Smooth muscle cell (in vitro differentiated cells): ENCODE measurements around the gene NPAS3. TPM values are rescaled to one million over a fixed set of nuclear protein-coding genes. Genes with fewer than 3 reads are reported as not detected.

Experiments used
- DNase-seq: peaks from one replicate; lab custom pipeline; 2025; ENCODE audit not compliant: unreplicated experiment; lab: John Stamatoyannopoulos, UW
- H2AFZ ChIP-seq: fragments of 200-600 bp; sonication (generic); 2 replicates; pipeline ENCODE4 v1.6.0; 2016; ENCODE audit warnings: antibody characterized with exemption, low read depth, mild to moderate bottlenecking
- H3F3A ChIP-seq: fragments of 200-600 bp; sonication (generic); 2 replicates; pipeline ENCODE4 v1.6.0; 2017; ENCODE audit warnings: antibody characterized with exemption, low read depth
- H3K27ac ChIP-seq: fragments of 200-600 bp; sonication (generic); 2 replicates; pipeline ENCODE4 v1.5.1; 2016; ENCODE audit warnings: low read depth, mild to moderate bottlenecking
- H3K27me3 ChIP-seq: fragments of 200-600 bp; sonication (generic); 2 replicates; pipeline ENCODE4 v1.6.1; 2016; ENCODE audit warnings: low read depth, mild to moderate bottlenecking
- H3K36me3 ChIP-seq: fragments of 200-600 bp; sonication (generic); 2 replicates; pipeline ENCODE4 v1.5.1; 2016; ENCODE audit warnings: low read depth
- H3K4me1 ChIP-seq: fragments of 200-600 bp; sonication (generic); 2 replicates; pipeline ENCODE4 v1.5.1; 2016; ENCODE audit warnings: low read depth
- H3K4me2 ChIP-seq: fragments of 200-600 bp; sonication (generic); 2 replicates; pipeline ENCODE4 v1.6.0; 2016; ENCODE audit warnings: mild to moderate bottlenecking
- H3K4me3 ChIP-seq: fragments of 200-600 bp; sonication (generic); 2 replicates; pipeline ENCODE4 v1.5.1; 2016; ENCODE audit warnings: mild to moderate bottlenecking
- H3K79me2 ChIP-seq: fragments of 200-600 bp; sonication (generic); 2 replicates; pipeline ENCODE4 v1.6.0; 2016; ENCODE audit warnings: low read depth, mild to moderate bottlenecking
- H3K9ac ChIP-seq: fragments of 200-600 bp; sonication (generic); 2 replicates; pipeline ENCODE4 v1.6.0; 2016; ENCODE audit warnings: low read depth
- H3K9me3 ChIP-seq: fragments of 200-600 bp; sonication (generic); replicated peaks from 2 replicates; pipeline ENCODE4 v1.5.1; 2016; ENCODE audit warnings: low read depth
- H4K20me1 ChIP-seq: fragments of 200-600 bp; sonication (generic); 2 replicates; pipeline ENCODE4 v1.6.0; 2016; ENCODE audit warnings: low read depth
- WGBS: methylation state at CpG from one replicate; pipeline ENCODE4 v1.1.7; 2016; ENCODE audit warnings: low lambda C conversion rate; 5-methylcytosine and 5-hydroxymethylcytosine counted together
- polyA plus RNA-seq: library from polyadenylated mRNA; unstranded; fragments of >200 nt; fragmentation: Nextera tagmentation; extraction: Ambion mirVana; gene quantifications from 2 replicates; pipeline ENCODE4 v1.2.1, GENCODE V29; 2016
- total RNA-seq: library from RNA; depleted of rRNA; stranded (reverse); fragments of >200 nt; gene quantifications from 2 replicates; pipeline ENCODE4 v1.2.3, GENCODE V29; 2014
- TF ChIP-seq, protein P1 (sequence below): fragments of 200-600 bp; sonication (generic); IDR thresholded peaks from 2 replicates; pipeline ENCODE4 v1.5.1; 2017; ENCODE audit warnings: borderline replicate concordance, mild to moderate bottlenecking, antibody characterized with exemption; ENCODE audit not compliant: insufficient read depth, poor library complexity, severe bottlenecking

Gene NPAS3
- total and polyA plus RNA-seq, 2 experiments from 2014 or later = 0.79 to 2.0 TPM

DNA sequence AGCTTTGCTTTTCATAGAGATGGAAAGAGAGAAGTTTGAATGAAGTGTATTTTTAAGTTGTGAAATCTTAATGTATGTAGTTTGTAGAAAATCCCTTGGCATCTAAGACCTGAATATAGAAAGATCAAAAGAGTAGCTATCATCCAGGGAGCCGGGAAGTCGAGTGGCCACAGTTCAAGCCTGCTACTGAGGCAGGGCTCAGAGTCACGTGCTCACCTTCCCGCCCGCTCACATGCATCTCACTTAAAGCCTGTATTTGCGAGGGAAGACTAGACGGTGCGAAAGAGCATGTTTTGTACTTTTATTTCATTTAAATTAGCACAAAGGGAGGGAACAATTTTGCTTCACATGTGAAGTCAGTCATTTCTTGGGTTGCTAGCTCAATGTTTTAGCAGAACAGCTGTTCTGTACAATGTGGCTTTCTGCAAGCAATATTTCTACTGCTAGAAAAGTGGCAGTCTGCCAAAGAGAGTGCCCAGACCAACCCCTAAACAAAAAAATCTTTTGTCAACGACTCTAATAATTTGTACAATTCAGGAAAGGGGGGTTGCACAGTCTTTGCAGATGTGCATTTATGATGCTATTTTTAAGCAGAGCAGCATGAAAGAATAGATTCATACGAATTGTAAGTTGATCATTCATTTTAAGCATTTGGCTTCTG lies 290.7 kb downstream of the NPAS3 start:
- DNase-seq = no peak
- Histone ChIP-seq H3F3A (no peaks in the 10 kb centered on the region), H3K9ac (no peak overlapping the region), H3K4me1 (peaks cover 13% of the 10 kb centered on the region), H4K20me1 (no peaks in the 10 kb centered on the region), H3K27me3 (no peaks in the 10 kb centered on the region), H3K27ac (no peak overlapping the region), H2AFZ (no peak overlapping the region), H3K4me2 (peak overlapping the region; percentile 52), H3K4me3 (no peak overlapping the region), H3K36me3 (no peaks in the 10 kb centered on the region), H3K9me3 (no peaks in the 10 kb centered on the region), H3K79me2 (no peaks in the 10 kb centered on the region)
- WGBS = 80% methylated on average over 10 of the region's 10 CpGs
- TF ChIP-seq, protein P1, sequence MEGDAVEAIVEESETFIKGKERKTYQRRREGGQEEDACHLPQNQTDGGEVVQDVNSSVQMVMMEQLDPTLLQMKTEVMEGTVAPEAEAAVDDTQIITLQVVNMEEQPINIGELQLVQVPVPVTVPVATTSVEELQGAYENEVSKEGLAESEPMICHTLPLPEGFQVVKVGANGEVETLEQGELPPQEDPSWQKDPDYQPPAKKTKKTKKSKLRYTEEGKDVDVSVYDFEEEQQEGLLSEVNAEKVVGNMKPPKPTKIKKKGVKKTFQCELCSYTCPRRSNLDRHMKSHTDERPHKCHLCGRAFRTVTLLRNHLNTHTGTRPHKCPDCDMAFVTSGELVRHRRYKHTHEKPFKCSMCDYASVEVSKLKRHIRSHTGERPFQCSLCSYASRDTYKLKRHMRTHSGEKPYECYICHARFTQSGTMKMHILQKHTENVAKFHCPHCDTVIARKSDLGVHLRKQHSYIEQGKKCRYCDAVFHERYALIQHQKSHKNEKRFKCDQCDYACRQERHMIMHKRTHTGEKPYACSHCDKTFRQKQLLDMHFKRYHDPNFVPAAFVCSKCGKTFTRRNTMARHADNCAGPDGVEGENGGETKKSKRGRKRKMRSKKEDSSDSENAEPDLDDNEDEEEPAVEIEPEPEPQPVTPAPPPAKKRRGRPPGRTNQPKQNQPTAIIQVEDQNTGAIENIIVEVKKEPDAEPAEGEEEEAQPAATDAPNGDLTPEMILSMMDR = no peak

DNA sequence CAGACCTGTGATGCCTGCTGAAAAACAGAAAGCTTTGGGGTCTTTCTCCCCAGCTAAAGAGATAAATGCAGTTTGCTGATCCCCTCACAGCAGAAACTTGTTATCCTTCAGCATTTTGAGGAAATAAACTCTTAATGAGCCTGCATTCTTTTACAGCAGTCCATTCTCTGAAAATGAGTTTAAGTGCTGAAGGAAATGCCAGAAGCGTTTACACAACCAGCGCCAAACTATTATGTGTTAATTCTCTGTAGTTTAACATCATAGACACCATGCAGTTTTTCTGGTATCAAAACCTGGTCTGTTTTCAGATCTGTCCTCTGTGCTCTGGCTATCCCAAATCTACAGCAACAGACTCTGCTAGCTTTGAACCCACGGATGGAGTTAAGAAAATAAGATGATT lies 291.3 kb downstream of the NPAS3 start:
- Histone ChIP-seq H3K27me3 (no peaks in the 10 kb centered on the region), H3K36me3 (no peaks in the 10 kb centered on the region), H2AFZ (no peak overlapping the region), H4K20me1 (no peaks in the 10 kb centered on the region), H3K79me2 (no peaks in the 10 kb centered on the region), H3K4me3 (no peak overlapping the region), H3K27ac (no peak overlapping the region), H3K4me1 (peaks cover 13% of the 10 kb centered on the region), H3K4me2 (peak overlapping the region; percentile 52), H3K9ac (no peak overlapping the region), H3F3A (no peaks in the 10 kb centered on the region), H3K9me3 (no peaks in the 10 kb centered on the region)
- 13% methylated on average over 3 of the region's 3 CpGs for WGBS
- no peak for DNase-seq
- TF ChIP-seq, protein P1 = no peak

DNA sequence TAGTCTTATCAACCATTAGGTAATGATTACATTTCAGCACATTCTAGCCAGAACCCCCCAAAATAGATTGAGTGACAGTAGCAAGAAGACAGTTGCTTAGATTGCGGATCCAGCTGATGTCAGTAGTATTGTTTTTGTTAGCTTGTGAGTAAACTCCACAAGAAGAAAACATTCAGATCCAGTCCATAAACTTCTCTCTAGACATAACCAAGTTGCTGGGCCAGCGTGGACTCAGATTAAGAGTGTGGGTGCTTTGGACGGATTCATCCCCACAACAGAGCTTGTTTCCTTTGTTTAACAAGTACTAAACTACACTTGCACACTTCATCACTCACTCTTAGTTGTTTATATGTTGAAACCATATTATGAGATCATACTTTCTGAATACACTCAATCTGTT lies 293.4 kb downstream of the NPAS3 start:
- Histone ChIP-seq H3F3A (no peaks in the 10 kb centered on the region), H3K79me2 (no peaks in the 10 kb centered on the region), H3K9ac (no peak overlapping the region), H3K27ac (no peak overlapping the region), H3K27me3 (no peaks in the 10 kb centered on the region), H4K20me1 (no peaks in the 10 kb centered on the region), H3K4me3 (no peak overlapping the region), H2AFZ (no peak overlapping the region), H3K9me3 (no peaks in the 10 kb centered on the region), H3K4me2 (no peak overlapping the region), H3K36me3 (no peaks in the 10 kb centered on the region), H3K4me1 (peaks cover 13% of the 10 kb centered on the region)
- DNase-seq = no peak
- WGBS = 73% methylated on average over 3 of the region's 3 CpGs
- TF ChIP-seq, protein P1 = no peak
